A549 (cell line): ENCODE data around the gene FOXR1. TPM values are rescaled to one million over a fixed set of nuclear protein-coding genes. Genes with fewer than 3 reads are reported as not detected.

Experiments
- ATAC-seq, 2 experiments: fragments of 200-7000 bp in 1 of 2; fragments of >200 bp in 1 of 2; cut with Nextera tagmentation in 1 of 2; cut with Tn5 transposase in 1 of 2; 3 replicates each; pipeline versions ENCODE4 v1.8.0 to v1.9.1; 2018 to 2020; ENCODE audit warnings: mild to moderate bottlenecking in 1 of 2, moderate library complexity in 1 of 2
- CTCF ChIA-PET: fragments of 300-600 bp; sonication (Branson Sonifier 250); formaldehyde crosslinking; extraction: SDS; loops from one replicate; lab custom pipeline; 2021; ENCODE audit warnings: antibody characterized with exemption, inconsistent platforms; lab: Yijun Ruan, JAX
- POLR2A ChIA-PET: fragments of 350-600 bp; formaldehyde crosslinking; extraction: SDS; loops from one replicate; lab custom pipeline; 2021; ENCODE audit warnings: antibody characterized with exemption, inconsistent platforms; lab: Yijun Ruan, JAX
- DNase-seq, 2 experiments: peaks; one replicate each; pipeline versions ENCODE4 v3.0.0 to v3.0.0-alpha.2; 2011 to 2016; ENCODE audit warnings: low read depth in 1 of 2, low spot score in 1 of 2
- FAIRE-seq: peaks from 2 replicates; lab custom pipeline; 2011; peaks lifted over from hg19 to GRCh38; lab: Jason Lieb, UNC
- H3K27ac ChIP-seq, 2 experiments: fragments of >200 bp; sonication (Bioruptor Twin); formaldehyde crosslinking; 3 replicates each; pipeline ENCODE4 v1.5.1; 2016 to 2017
- H3K4me1 ChIP-seq: fragments of >200 bp; sonication (Bioruptor Twin); formaldehyde crosslinking; 3 replicates; pipeline ENCODE4 v1.6.1; 2016
- H3K4me2 ChIP-seq: fragments of >200 bp; sonication (Bioruptor Twin); formaldehyde crosslinking; 3 replicates; pipeline ENCODE4 v1.6.1; 2016
- H3K4me3 ChIP-seq: fragments of >200 bp; sonication (Bioruptor Twin); formaldehyde crosslinking; 3 replicates; pipeline ENCODE4 v1.5.1; 2016
- H3K9me3 ChIP-seq: fragments of >200 bp; sonication (Bioruptor Twin); formaldehyde crosslinking; 3 replicates; pipeline ENCODE4 v1.6.1; 2016
- CBX2 ChIP-seq: fragments of 200-600 bp; sonication (generic); IDR thresholded peaks from 2 replicates; pipeline ENCODE4 v1.6.1; 2016; ENCODE audit warnings: low read depth, mild to moderate bottlenecking, borderline replicate concordance
- CBX8 ChIP-seq: fragments of 200-600 bp; sonication (generic); IDR thresholded peaks from 2 replicates; pipeline ENCODE4 v1.6.1; 2016
- CHD2 ChIP-seq: fragments of 150-350 bp; IDR thresholded peaks from 2 replicates; pipeline ENCODE4 v1.6.1; 2014; ENCODE audit warnings: low read length; ENCODE audit not compliant: partially characterized antibody
- CHD4 ChIP-seq: fragments of 200-600 bp; sonication (generic); IDR thresholded peaks from 2 replicates; pipeline ENCODE4 v1.6.1; 2016; ENCODE audit warnings: antibody characterized with exemption, mild to moderate bottlenecking, borderline replicate concordance
- FOSB ChIP-seq: fragments of 250-450 bp; sonication (Bioruptor Pico); IDR thresholded peaks from 2 replicates; pipeline ENCODE4 v1.5.0; 2020; ENCODE audit warnings: mild to moderate bottlenecking, moderate library complexity
- FOSL2 ChIP-seq, 2 experiments: fragments of 450-650 bp in 1 of 2; fragments of >200 bp in 1 of 2; sonication (Bioruptor Twin) in 1 of 2; formaldehyde crosslinking; IDR thresholded peaks; 2 replicates each; pipeline versions ENCODE4 v1.5.0 to v1.6.1; 2016 to 2020; ENCODE audit warnings: mild to moderate bottlenecking in 1 of 2, moderate library complexity in 1 of 2
- FOXS1 ChIP-seq: fragments of 250-450 bp; sonication (Bioruptor Pico); IDR thresholded peaks from 2 replicates; pipeline ENCODE4 v1.5.0; 2020; ENCODE audit warnings: mild to moderate bottlenecking, moderate library complexity
- HDAC2 ChIP-seq: fragments of 200-600 bp; sonication (generic); IDR thresholded peaks from 2 replicates; pipeline ENCODE4 v1.6.1; 2016
- HEYL ChIP-seq: fragments of 250-450 bp; sonication (Bioruptor Pico); IDR thresholded peaks from 2 replicates; pipeline ENCODE4 v1.8.0; 2021; ENCODE audit warnings: mild to moderate bottlenecking, moderate library complexity
- KDM1A ChIP-seq: fragments of 200-600 bp; sonication (generic); IDR thresholded peaks from 2 replicates; pipeline ENCODE4 v1.6.1; 2016; ENCODE audit warnings: low read depth, mild to moderate bottlenecking
- KDM5A ChIP-seq: fragments of 200-600 bp; sonication (generic); IDR thresholded peaks from 2 replicates; pipeline ENCODE4 v1.6.1; 2016; ENCODE audit warnings: antibody characterized with exemption, mild to moderate bottlenecking
- MAZ ChIP-seq: fragments of 150-350 bp; IDR thresholded peaks from 2 replicates; pipeline ENCODE4 v1.6.1; 2014; ENCODE audit warnings: antibody characterized with exemption, low read depth, low read length, borderline replicate concordance
- RCOR1 ChIP-seq: fragments of 150-350 bp; IDR thresholded peaks from 2 replicates; pipeline ENCODE4 v1.6.1; 2014; ENCODE audit warnings: antibody characterized with exemption, low read length, low read depth
- SMC3 ChIP-seq: fragments of >200 bp; sonication (Bioruptor Twin); formaldehyde crosslinking; IDR thresholded peaks from 3 replicates; pipeline ENCODE4 v1.6.1; 2018; ENCODE audit warnings: inconsistent platforms
- SREBF2 ChIP-seq: fragments of 450-650 bp; IDR thresholded peaks from 2 replicates; pipeline ENCODE4 v1.6.1; 2014; ENCODE audit warnings: mild to moderate bottlenecking, moderate library complexity
- TP53 ChIP-seq: fragments of 250-450 bp; sonication (Bioruptor Pico); IDR thresholded peaks from 2 replicates; pipeline ENCODE4 v1.5.0; 2021; ENCODE audit warnings: mild to moderate bottlenecking, moderate library complexity
- ZNF302 ChIP-seq: fragments of 250-450 bp; sonication (Bioruptor Pico); IDR thresholded peaks from 2 replicates; pipeline ENCODE4 v1.9.0; 2021; ENCODE audit warnings: inconsistent platforms, mild to moderate bottlenecking, moderate library complexity
- WGBS: methylation state at CpG from one replicate; pipeline ENCODE4 v1.1.6; 2017; ENCODE audit errors: missing lambda C conversion rate; 5-methylcytosine and 5-hydroxymethylcytosine counted together
- polyA plus RNA-seq, 4 experiments: library from polyadenylated mRNA; depleted of rRNA in 3 of 4; stranded (reverse); fragments of >200 nt; fragmentation: RNase III in 1 of 4; extraction: RNeasy Plus Mini Kit Qiagen cat#74134 plus additional on column Dnase treatment in 1 of 4; gene quantifications; 2 replicates in 3 of 4; 3 replicates in 1 of 4; pipeline ENCODE4 v1.2.3, GENCODE V29; 2011 to 2017
- TF ChIP-seq, protein P1 (sequence below): fragments of 250-450 bp; sonication (Bioruptor Pico); IDR thresholded peaks from 2 replicates; pipeline ENCODE4 v1.5.0; 2020; ENCODE audit warnings: low read depth, mild to moderate bottlenecking, moderate library complexity
- TF ChIP-seq, protein P2 (sequence below): fragments of >200 bp; sonication (Bioruptor Twin); formaldehyde crosslinking; IDR thresholded peaks from 3 replicates; pipeline ENCODE4 v1.5.1; 2016
- TF ChIP-seq, protein P3 (sequence below): fragments of 250-450 bp; sonication (Bioruptor Pico); IDR thresholded peaks from 2 replicates; pipeline ENCODE4 v1.5.0; 2021; ENCODE audit warnings: mild to moderate bottlenecking, moderate library complexity, borderline replicate concordance
- TF ChIP-seq, protein P4 (sequence below): IDR thresholded peaks from 2 replicates; pipeline ENCODE4 v1.6.1; 2012; ENCODE audit warnings: low read depth, borderline replicate concordance

FOXR1 gene
- polyA plus RNA-seq, 2 of the 4 experiments (the other 2 are of a cell fraction): not detected

DNA sequence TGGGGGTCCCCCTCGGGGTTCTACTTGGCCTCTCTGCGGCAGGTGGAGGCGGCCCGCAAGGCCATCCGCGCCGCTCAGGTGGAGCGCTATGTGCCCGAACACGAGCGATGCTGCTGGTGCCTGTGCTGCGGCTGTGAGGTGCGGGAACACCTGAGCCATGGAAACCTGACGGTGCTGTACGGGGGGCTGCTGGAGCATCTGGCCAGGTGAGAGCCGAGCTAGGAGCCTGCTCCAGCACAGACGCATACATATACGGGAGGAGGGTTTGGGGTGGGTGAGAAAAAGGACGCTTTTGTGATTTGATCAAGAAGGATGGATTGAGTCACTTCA lies 26.8 kb downstream of the FOXR1 start:
- no peak for FAIRE-seq
- TF ChIP-seq FOXS1 (CRISPR knock-in tag) (no peak), HEYL (no peak), KDM1A (no peak), CHD2 (no peak), ZNF302 (no peak)
- TF ChIP-seq, protein P1, sequence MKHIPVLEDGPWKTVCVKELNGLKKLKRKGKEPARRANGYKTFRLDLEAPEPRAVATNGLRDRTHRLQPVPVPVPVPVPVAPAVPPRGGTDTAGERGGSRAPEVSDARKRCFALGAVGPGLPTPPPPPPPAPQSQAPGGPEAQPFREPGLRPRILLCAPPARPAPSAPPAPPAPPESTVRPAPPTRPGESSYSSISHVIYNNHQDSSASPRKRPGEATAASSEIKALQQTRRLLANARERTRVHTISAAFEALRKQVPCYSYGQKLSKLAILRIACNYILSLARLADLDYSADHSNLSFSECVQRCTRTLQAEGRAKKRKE (CRISPR knock-in tag): no peak
- H3K4me3 ChIP-seq: peak overlapping the region; percentile 97
- WGBS: 0% methylated on average over 6 of the region's 19 CpGs
- peak overlapping the region; percentile 99 for H3K4me2 ChIP-seq
- peak overlapping the region; percentile 88 to 96 for H3K27ac ChIP-seq
- peak; percentile 54 to 57; a peak in 5 of 6 replicates for ATAC-seq
- peaks cover 28% of the 10 kb centered on the region for H3K4me1 ChIP-seq
- CTCF ChIA-PET: interaction anchor here (1.2 to 1.4 kb wide), 3 partner anchors 33 to 58 kb away, joined by 3 to 5 read pairs (median 4); partner anchors contain the start of gene UPK2
- H3K9me3 ChIP-seq: no peaks in the 10 kb centered on the region
- DNase-seq: no peak
- POLR2A ChIA-PET: interaction anchor here (0.9 to 2.3 kb wide), 2 partner anchors 18 to 20 kb away, joined by 4 to 10 read pairs; partner anchors contain the start of genes RPS25 and TRAPPC4

DNA sequence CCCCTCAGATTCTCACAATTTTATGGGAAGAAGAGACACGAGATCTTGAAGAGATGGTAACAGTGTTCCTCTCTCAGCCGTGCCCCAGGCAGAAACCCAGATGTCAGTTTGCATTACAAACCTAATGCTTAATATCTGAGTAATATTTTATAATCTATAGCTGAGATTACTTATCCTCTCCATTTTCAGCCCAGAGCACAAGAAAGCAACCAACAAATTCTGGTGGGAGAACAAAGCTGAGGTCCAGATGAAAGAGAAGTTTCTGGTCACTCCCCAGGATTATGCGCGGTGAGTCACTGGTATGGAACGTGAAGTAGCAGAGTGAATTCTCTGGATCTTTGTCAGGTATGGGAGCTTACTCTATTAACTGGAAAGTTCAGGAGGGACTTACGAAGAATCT lies 27.3 kb downstream of the FOXR1 start:
- TF ChIP-seq FOSL2 (IDR thresholded peaks at IDR 0.05) (peak; percentile 34; the same call in 1 of the 2 replicates), FOSL2 (CRISPR knock-in tag; IDR thresholded peaks at IDR 0.05) (peak; percentile 69), KDM1A (no peak)
- H3K4me3 ChIP-seq: peak overlapping the region; percentile 97
- peaks cover 28% of the 10 kb centered on the region for H3K4me1 ChIP-seq
- FAIRE-seq: no peak
- 3% methylated on average over 6 of the region's 6 CpGs for WGBS
- DNase-seq: peak; percentile 38 to 50
- peak overlapping the region; percentile 99 for H3K4me2 ChIP-seq
- CTCF ChIA-PET: interaction anchor here (1.2 kb wide), 1 partner anchor 42 kb away, joined by 3 read pairs; the partner anchor contains the start of gene UPK2
- peak; percentile 55 to 59; a peak in 5 of 6 replicates for ATAC-seq
- POLR2A ChIA-PET: interaction anchor here (0.9 to 2.3 kb wide), 3 partner anchors 17 to 88 kb away, joined by 4 to 10 read pairs (median 7); partner anchors contain the start of genes RPS25 and TRAPPC4
- no peaks in the 10 kb centered on the region for H3K9me3 ChIP-seq
- peak overlapping the region; percentile 88 to 96 for H3K27ac ChIP-seq

DNA sequence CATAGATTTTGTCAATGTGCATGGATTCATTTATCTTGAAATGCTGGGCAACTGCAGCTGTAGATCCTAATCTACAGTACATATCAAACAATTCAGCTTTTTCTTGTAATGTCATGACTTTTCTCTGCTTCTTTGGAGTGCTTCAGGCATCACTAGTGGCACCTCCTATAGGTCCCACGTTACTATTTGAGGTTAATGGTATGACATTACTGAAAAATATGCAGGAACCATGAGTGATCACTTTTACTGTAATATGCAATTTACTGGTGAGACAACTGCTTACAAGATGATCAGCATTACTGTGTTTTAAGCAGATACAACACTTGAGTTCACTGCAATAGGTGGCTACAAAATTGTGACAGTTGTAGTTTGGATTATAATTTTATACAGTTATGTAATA lies 29.3 kb downstream of the FOXR1 start:
- CTCF ChIA-PET: interaction anchor here (1.0 kb wide), 1 partner anchor 13 kb away, joined by 6 read pairs; no protein-coding TSS in a partner anchor
- Histone ChIP-seq H3K4me3 (no peak overlapping the region), H3K4me1 (peaks cover 28% of the 10 kb centered on the region), H3K9me3 (no peaks in the 10 kb centered on the region), H3K4me2 (no peak overlapping the region), H3K27ac (no peak overlapping the region)
- 24% methylated on average over 1 of the region's 1 CpG for WGBS
- DNase-seq (no peak), FAIRE-seq (no peak), ATAC-seq (no peak)
- TF ChIP-seq FOXS1 (CRISPR knock-in tag) (no peak), SREBF2 (no peak), FOSB (CRISPR knock-in tag) (no peak), MAZ (no peak), TP53 (no peak), SMC3 (no peak), CHD4 (no peak), CBX2 (no peak), CBX8 (no peak), KDM5A (no peak), HDAC2 (no peak), RCOR1 (no peak)
- TF ChIP-seq, protein P2, sequence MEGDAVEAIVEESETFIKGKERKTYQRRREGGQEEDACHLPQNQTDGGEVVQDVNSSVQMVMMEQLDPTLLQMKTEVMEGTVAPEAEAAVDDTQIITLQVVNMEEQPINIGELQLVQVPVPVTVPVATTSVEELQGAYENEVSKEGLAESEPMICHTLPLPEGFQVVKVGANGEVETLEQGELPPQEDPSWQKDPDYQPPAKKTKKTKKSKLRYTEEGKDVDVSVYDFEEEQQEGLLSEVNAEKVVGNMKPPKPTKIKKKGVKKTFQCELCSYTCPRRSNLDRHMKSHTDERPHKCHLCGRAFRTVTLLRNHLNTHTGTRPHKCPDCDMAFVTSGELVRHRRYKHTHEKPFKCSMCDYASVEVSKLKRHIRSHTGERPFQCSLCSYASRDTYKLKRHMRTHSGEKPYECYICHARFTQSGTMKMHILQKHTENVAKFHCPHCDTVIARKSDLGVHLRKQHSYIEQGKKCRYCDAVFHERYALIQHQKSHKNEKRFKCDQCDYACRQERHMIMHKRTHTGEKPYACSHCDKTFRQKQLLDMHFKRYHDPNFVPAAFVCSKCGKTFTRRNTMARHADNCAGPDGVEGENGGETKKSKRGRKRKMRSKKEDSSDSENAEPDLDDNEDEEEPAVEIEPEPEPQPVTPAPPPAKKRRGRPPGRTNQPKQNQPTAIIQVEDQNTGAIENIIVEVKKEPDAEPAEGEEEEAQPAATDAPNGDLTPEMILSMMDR: no peak
- TF ChIP-seq, protein P3, sequence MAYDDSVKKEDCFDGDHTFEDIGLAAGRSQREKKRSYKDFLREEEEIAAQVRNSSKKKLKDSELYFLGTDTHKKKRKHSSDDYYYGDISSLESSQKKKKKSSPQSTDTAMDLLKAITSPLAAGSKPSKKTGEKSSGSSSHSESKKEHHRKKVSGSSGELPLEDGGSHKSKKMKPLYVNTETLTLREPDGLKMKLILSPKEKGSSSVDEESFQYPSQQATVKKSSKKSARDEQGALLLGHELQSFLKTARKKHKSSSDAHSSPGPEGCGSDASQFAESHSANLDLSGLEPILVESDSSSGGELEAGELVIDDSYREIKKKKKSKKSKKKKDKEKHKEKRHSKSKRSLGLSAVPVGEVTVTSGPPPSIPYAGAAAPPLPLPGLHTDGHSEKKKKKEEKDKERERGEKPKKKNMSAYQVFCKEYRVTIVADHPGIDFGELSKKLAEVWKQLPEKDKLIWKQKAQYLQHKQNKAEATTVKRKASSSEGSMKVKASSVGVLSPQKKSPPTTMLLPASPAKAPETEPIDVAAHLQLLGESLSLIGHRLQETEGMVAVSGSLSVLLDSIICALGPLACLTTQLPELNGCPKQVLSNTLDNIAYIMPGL (CRISPR knock-in tag): no peak
- TF ChIP-seq, protein P4, sequence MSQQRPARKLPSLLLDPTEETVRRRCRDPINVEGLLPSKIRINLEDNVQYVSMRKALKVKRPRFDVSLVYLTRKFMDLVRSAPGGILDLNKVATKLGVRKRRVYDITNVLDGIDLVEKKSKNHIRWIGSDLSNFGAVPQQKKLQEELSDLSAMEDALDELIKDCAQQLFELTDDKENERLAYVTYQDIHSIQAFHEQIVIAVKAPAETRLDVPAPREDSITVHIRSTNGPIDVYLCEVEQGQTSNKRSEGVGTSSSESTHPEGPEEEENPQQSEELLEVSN: no peak
- POLR2A ChIA-PET: no interaction called here
